OCI-LY1 (cell line): ENCODE measurements around the gene SEMA4F.

Experiments
- H2AFZ ChIP-seq: fragments of 200-600 bp; sonication (generic), shearing (Covaris generic); 2 replicates; pipeline ENCODE4 v1.6.0; 2014; ENCODE audit warnings: antibody characterized with exemption, mild to moderate bottlenecking, low read length
- H3F3A ChIP-seq: fragments of 200-600 bp; sonication (generic), shearing (Covaris generic); 2 replicates; pipeline ENCODE4 v1.6.0; 2014; ENCODE audit warnings: mild to moderate bottlenecking, antibody characterized with exemption, low read length, moderate library complexity; ENCODE audit not compliant: insufficient read depth
- H3K27ac ChIP-seq: fragments of 200-600 bp; sonication (generic); 2 replicates; pipeline ENCODE4 v1.5.1; 2014; ENCODE audit warnings: low read length, mixed run types, mild to moderate bottlenecking, low read depth; ENCODE audit not compliant: poor library complexity, severe bottlenecking
- H3K27me3 ChIP-seq: fragments of 200-600 bp; sonication (generic); 2 replicates; pipeline ENCODE4 v1.6.0; 2014; ENCODE audit warnings: antibody characterized with exemption, mild to moderate bottlenecking, low read length, moderate library complexity; ENCODE audit not compliant: insufficient read depth
- H3K36me3 ChIP-seq: fragments of 200-600 bp; sonication (generic); 2 replicates; pipeline ENCODE4 v1.6.1; 2014; ENCODE audit warnings: mild to moderate bottlenecking, antibody characterized with exemption, low read length, moderate library complexity, mixed read lengths; ENCODE audit not compliant: insufficient read depth
- H3K4me1 ChIP-seq: fragments of 200-600 bp; sonication (generic); 2 replicates; pipeline ENCODE4 v1.5.1; 2014; ENCODE audit warnings: mild to moderate bottlenecking, low read length, moderate library complexity; ENCODE audit not compliant: insufficient read depth, severe bottlenecking
- H3K4me2 ChIP-seq: fragments of 200-600 bp; sonication (generic), shearing (Covaris generic); 2 replicates; pipeline ENCODE4 v1.6.1; 2014; ENCODE audit warnings: low read length
- H3K4me3 ChIP-seq: fragments of 200-600 bp; sonication (generic); 2 replicates; pipeline ENCODE4 v1.5.1; 2014; ENCODE audit warnings: low read length, low read depth, mild to moderate bottlenecking, mixed read lengths; ENCODE audit not compliant: poor library complexity, severe bottlenecking
- H3K79me2 ChIP-seq: fragments of 200-600 bp; shearing (Covaris generic); 2 replicates; pipeline ENCODE4 v1.6.1; 2016; ENCODE audit warnings: mixed run types, low read length, mixed read lengths; ENCODE audit not compliant: insufficient read depth
- H3K9ac ChIP-seq: fragments of 200-600 bp; sonication (generic), shearing (Covaris generic); 2 replicates; pipeline ENCODE4 v1.6.1; 2014; ENCODE audit warnings: mild to moderate bottlenecking, low read length, mixed read lengths
- H3K9me2 ChIP-seq: fragments of 200-600 bp; sonication (generic), shearing (Covaris generic); 2 replicates; pipeline ENCODE4 v1.6.1; 2014; ENCODE audit warnings: low read depth, mild to moderate bottlenecking, low read length, mixed read lengths
- H3K9me3 ChIP-seq: fragments of 200-600 bp; shearing (Covaris generic); 2 replicates; pipeline ENCODE4 v1.6.1; 2014; ENCODE audit warnings: low read length, mixed read lengths
- H4K20me1 ChIP-seq: fragments of 200-600 bp; sonication (generic), shearing (Covaris generic); 2 replicates; pipeline ENCODE4 v1.6.0; 2016; ENCODE audit warnings: mild to moderate bottlenecking, low read length; ENCODE audit not compliant: insufficient read depth
- EZH2 ChIP-seq: fragments of 200-600 bp; sonication (generic), shearing (Covaris generic); IDR thresholded peaks from 2 replicates; pipeline ENCODE4 v1.8.0; 2017; ENCODE audit warnings: borderline replicate concordance, mixed run types, mild to moderate bottlenecking, antibody characterized with exemption, low read length, moderate library complexity, mixed read lengths
- TF ChIP-seq, protein P1 (sequence below): fragments of 200-600 bp; sonication (generic), shearing (Covaris generic); IDR thresholded peaks from 2 replicates; pipeline ENCODE4 v1.5.1; 2017; ENCODE audit warnings: mild to moderate bottlenecking, antibody characterized with exemption, low read length, moderate library complexity, mixed read lengths

SEMA4F gene

DNA sequence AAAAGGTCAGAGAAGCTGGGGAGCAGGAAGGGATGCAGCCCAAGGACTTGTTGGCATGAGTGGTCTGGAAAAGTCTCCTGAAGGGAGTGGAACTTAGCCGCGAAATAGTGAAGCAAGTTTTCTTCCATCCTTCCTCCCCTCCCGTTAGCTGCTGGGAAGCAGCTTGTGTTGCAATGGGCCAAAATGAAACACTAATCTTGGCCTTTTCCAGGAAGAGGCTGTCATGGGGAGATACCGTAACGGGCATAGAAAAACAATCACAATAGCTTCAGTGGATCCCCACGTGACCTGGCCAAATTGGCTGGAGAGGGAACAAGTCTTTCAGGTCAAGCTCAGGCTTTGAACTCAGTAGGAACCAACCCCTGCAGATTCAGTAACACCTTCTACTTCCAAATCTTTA lies 49.3 kb downstream of the SEMA4F start:
- Histone ChIP-seq H3K4me3 (no peak overlapping the region), H3K4me2 (no peak overlapping the region), H3K9me3 (no peaks in the 10 kb centered on the region), H3K79me2 (no peaks in the 10 kb centered on the region), H3K27me3 (no peaks in the 10 kb centered on the region), H3K36me3 (no peaks in the 10 kb centered on the region), H3K27ac (no peak overlapping the region), H4K20me1 (no peaks in the 10 kb centered on the region), H2AFZ (no peak overlapping the region), H3F3A (no peaks in the 10 kb centered on the region), H3K9ac (no peak overlapping the region), H3K4me1 (no peaks in the 10 kb centered on the region), H3K9me2 (no peaks in the 10 kb centered on the region)
- TF ChIP-seq, protein P1, sequence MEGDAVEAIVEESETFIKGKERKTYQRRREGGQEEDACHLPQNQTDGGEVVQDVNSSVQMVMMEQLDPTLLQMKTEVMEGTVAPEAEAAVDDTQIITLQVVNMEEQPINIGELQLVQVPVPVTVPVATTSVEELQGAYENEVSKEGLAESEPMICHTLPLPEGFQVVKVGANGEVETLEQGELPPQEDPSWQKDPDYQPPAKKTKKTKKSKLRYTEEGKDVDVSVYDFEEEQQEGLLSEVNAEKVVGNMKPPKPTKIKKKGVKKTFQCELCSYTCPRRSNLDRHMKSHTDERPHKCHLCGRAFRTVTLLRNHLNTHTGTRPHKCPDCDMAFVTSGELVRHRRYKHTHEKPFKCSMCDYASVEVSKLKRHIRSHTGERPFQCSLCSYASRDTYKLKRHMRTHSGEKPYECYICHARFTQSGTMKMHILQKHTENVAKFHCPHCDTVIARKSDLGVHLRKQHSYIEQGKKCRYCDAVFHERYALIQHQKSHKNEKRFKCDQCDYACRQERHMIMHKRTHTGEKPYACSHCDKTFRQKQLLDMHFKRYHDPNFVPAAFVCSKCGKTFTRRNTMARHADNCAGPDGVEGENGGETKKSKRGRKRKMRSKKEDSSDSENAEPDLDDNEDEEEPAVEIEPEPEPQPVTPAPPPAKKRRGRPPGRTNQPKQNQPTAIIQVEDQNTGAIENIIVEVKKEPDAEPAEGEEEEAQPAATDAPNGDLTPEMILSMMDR = no peak
- TF ChIP-seq EZH2 = no peak

DNA sequence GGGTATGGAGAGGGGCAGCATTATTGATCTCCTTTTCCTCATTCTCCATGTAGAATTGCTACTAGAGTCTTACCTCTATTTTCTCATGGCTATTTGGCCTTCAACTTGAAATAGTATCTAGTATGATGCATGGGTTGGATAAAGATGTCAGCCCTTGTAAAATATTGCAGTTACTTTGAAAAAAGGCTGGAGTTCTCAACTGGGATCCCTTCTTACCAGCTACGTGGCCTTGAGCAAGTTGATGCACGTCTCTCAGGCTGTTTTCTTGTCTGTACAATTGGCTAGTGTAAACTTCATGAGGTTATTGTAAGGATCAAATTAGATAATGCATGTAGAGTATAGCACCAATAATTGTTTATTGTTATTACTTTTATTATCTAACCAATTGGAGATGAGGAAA lies 50.2 kb downstream of the SEMA4F start:
- H3K9me3 ChIP-seq = no peaks in the 10 kb centered on the region
- no peak overlapping the region for H2AFZ ChIP-seq
- TF ChIP-seq EZH2 = no peak
- TF ChIP-seq, protein P1 = no peak
- no peak overlapping the region for H3K4me2 ChIP-seq
- no peaks in the 10 kb centered on the region for H3F3A ChIP-seq
- no peaks in the 10 kb centered on the region for H3K9me2 ChIP-seq
- no peaks in the 10 kb centered on the region for H3K4me1 ChIP-seq
- H3K9ac ChIP-seq = no peak overlapping the region
- no peaks in the 10 kb centered on the region for H4K20me1 ChIP-seq
- H3K36me3 ChIP-seq = no peaks in the 10 kb centered on the region
- no peaks in the 10 kb centered on the region for H3K79me2 ChIP-seq
- H3K4me3 ChIP-seq = no peak overlapping the region
- H3K27me3 ChIP-seq = no peaks in the 10 kb centered on the region
- H3K27ac ChIP-seq = no peak overlapping the region

DNA sequence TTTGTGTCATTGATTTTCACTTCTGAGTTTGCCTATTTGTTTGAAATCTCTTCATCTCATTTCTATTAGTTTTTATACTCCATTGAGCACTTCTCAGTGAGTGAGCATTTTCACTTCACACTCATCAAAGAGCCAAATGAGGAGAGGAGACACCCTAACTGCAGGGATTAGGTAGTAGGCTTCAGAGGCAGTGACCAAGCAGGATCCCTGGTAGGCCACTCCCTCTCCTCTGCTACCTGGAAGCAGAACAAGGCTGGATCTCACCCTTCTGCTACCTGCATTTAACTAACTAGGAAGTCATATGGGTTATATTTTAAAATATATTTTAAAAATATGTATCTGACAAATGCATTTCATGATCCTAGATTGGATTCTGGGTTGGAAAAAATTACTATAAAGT lies 52.7 kb downstream of the SEMA4F start:
- no peaks in the 10 kb centered on the region for H3K79me2 ChIP-seq
- H3K9me2 ChIP-seq = no peaks in the 10 kb centered on the region
- no peak overlapping the region for H2AFZ ChIP-seq
- TF ChIP-seq, protein P1 = no peak
- TF ChIP-seq EZH2 = no peak
- no peaks in the 10 kb centered on the region for H3F3A ChIP-seq
- H4K20me1 ChIP-seq = no peaks in the 10 kb centered on the region
- no peaks in the 10 kb centered on the region for H3K4me1 ChIP-seq
- H3K9ac ChIP-seq = no peak overlapping the region
- H3K4me2 ChIP-seq = no peak overlapping the region
- H3K36me3 ChIP-seq = no peaks in the 10 kb centered on the region
- no peaks in the 10 kb centered on the region for H3K27me3 ChIP-seq
- H3K9me3 ChIP-seq = no peaks in the 10 kb centered on the region
- no peak overlapping the region for H3K27ac ChIP-seq
- no peak overlapping the region for H3K4me3 ChIP-seq
